GM19025 (cell line): Measurements from ENCODE around the gene ACP7.
"Not testable (repeated sequence)": the region's sequence is repeated elsewhere in the genome, so short reads cannot be mapped to it uniquely, and the experiment has no call there.

Source experiments
- ATAC-seq: cut with Tn5 transposase; IDR thresholded peaks from one replicate; pipeline ENCODE4 v1.9.1; 2021; ENCODE audit warnings: mild to moderate bottlenecking, low read depth, moderate library complexity; ENCODE audit not compliant: unreplicated experiment

Gene ACP7

DNA sequence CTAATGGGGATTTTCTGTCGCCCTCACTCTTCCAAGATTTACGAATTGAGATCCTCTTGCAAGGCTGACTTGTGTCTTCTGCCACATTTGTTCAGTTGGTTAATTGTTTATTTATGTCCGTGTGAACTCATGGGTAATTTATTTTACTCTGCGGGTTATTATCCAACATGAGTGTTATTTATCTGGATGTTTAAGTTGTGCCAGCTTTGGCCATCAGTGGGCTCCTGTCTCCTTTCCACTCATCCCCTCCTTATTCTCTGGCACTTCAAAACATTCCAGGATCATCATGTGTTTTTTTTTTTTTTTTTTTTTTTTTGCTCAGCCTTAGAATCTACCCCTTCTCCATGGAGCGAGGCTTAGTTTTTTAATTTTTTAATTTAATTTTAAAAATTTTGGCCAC lies 19.0 kb downstream of the ACP7 start:
- no peak for ATAC-seq

- no peak for ATAC-seq
Measured at GRCh38 chr19:39104186-39104596, 20.0 kb downstream of the ACP7 start.

- no peak for ATAC-seq
Measured at GRCh38 chr19:39106194-39106593, 22.0 kb downstream of the ACP7 start.

GRCh38 chr19:39109641-39110040 lies 25.5 kb downstream of the ACP7 start:
- ATAC-seq, result no peak

GRCh38 chr19:39110263-39110967 lies 26.2 kb downstream of the ACP7 start:
- no peak for ATAC-seq

DNA sequence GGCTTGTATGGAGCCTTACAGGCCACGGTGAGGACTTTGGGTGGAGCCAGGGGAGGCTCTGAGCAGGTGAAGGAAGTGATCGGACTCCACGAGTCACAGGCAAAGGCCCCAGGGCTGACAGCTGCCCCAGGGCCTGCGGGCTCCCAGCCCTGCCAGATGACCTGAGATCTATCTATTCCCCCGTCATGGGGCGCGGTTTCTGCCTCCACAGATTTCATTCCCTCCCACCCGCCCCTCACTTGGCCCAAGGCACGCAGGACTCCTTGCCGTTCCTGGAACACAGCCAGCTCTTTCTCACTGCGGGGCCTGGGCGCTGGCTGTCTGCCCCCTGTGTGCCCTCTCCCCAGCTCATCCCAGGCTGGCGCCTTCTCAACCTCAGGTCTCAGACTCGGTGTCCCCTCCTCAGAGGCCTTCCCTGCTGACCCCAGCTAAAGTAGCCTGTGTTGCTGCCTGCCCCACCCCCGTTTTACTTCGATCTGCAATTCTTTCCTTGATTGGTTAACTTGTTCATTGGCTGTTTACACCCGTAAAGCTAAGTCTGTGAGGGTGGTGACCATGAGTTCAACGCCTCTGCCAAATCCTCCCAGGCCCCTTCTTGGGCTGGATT lies 27.5 kb downstream of the ACP7 start:
- no peak for ATAC-seq

DNA sequence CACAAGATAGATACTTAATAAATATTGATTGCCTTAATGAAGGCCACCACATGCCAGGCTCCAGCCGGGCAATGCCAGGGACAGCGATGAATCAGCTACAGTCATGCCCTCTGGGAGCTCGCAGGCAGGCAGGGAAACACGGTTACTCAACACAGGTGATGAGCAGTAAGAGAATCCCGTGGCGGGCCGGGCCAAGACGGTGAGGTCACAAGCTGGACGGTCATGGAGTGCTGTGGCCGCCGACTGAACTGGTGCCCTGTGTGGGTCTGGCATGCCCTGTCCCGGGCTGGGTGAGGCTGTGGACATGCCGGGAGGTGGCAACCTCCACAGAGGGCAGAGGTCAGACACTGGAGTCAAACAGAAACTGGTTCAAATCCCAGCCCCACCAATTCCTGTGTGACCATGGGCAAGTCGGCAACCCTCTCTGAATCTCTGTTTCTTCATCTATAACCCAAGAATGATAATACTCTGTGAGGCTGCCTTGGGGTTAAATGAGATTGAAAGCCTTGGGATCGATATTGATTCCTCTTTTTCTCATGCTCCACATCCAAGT lies 28.2 kb downstream of the ACP7 start:
- ATAC-seq, result no peak

- no peak for ATAC-seq
Measured at GRCh38 chr19:39113199-39113598, 29.0 kb downstream of the ACP7 start.

GRCh38 chr19:39115105-39115847 lies 31.1 kb downstream of the ACP7 start:
- ATAC-seq, result no peak

DNA sequence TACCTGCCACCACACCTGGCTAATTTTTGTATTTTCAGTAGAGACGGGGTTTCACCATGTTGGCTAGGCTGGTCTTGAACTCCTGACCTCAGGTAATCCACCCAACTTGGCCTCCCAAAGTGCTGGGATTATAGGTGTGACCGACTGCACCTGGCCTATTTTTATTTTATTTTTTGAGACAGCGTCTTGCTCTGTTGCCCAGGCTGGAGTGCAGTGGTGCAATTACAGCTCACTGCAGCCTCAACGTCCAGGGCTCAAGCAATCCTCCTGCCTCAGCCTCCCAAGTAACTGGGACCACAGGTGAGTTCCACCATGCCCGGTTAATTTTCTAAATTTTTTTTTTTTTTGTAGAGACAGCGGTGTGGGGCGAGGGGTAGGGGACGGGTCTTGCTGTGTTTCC lies 32.9 kb downstream of the ACP7 start:
- not testable (repeated sequence) for ATAC-seq

GRCh38 chr19:39119830-39120229 lies 35.7 kb downstream of the ACP7 start:
- ATAC-seq, result no peak

GRCh38 chr19:39122934-39123731 lies 39.0 kb downstream of the ACP7 start:
- no peak for ATAC-seq

DNA sequence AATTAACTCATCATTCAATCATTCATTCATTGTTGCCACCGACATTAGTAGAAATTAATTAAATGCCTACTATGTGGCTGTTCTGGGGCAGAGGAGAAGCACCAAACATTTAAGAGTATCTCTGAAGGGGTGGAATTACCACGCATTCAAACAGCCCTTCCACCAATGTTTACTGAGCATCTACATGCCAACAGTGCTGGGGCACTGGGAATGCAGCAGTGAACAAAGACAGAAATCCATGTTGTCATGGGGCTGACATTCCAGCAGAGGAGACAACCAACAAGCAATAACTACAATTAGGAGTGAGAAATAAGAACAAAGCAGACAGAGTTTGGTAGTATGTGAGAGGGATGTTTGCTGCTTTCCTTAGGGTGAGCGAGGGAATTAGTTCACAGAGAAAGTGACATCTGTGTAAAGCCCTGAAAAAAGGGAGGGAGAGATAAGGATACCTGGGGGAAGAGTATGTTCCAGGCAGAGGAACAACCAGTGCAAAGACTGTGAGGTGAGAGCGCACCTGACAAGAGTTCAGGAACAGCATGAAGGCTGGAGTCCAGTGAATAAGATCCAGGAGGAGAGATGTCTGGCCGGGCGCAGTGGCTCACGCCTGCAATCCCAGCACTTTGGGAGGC lies 40.1 kb downstream of the ACP7 start:
- ATAC-seq, result no peak

- no peak for ATAC-seq
Measured at GRCh38 chr19:39125199-39125553, 41.0 kb downstream of the ACP7 start.

GRCh38 chr19:39125554-39126311 lies 41.6 kb downstream of the ACP7 start, which contains the start of gene PAK4:
Gene PAK4 (plus strand): TSS chr19:39125786. CDS start chr19:39169554, 43,768 bp downstream.
- peak; percentile 95 for ATAC-seq

DNA sequence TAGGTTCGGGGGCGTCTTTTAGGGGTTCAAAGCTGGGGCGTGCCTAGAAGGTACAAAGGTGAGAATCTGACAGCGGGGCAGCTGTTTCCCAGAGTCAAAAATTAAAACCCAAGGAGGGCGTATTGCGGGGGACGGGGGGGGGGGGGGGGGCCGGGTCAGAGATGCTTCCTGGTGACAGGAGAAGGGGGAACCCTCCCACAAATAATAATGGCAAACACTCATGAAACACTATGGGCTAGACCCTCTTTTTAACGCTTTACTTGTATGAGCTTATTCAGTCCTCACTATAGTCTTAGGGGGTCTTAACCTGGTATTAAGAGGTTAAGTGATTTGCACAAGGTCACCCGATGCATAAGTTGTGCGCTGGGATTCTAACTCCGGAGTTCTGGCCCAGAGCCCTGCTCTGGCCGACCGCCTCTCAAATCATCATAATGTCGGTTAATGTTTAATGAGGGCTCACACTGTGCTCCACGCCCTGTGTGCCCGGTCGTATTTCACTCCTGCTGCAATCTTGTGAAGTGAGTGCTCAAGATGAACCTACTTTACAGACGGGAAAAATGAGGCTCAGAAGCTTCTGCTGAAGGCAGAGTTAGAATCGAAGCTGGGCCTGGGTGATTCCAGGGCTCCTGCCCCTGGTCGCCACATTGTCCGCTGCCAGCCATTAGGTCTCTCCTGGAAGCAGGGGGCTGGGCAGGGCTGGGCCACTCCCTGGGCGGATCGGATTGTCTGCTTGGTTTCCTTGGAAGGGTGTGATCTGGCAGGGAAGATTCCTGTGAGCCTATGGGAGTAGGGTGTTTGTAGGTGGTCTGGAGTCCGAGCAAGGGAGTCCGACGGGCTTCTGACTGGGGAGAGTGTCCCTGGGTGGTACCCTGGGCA lies 42.4 kb downstream of the ACP7 start:
- no peak for ATAC-seq

DNA sequence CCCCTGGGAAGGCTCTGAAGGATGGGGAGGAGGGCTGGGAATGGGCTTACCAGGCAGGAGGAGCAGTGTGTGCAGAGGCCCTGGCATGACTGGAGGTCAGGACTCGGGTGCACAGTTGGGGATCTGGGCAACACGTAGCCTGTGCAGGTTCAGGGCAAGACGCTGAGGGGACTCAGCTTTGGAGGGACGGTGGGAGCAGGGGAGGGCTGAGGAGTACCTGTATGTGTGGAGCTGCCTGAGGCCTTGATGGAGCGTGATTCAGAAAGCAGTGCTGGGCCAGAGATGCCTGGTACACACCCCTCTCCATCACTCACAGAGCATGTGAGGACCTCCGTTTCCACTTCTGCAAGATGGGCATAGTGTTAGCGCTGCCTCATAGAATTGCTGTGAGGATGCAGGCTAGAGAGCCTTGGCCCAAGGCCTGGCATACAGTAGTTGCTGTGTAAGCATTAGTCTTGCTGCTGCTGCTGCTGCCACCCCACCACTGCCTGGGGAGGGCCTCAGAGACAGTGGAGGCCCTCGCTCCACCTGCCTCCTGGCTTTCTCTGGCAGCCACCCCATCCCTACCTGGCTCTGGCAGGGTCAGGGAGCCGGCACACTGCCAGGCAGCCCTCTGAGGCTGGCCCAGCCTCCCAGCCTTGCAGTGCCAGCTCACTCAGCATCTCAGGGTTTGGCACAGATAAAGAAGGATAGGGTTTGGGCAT lies 43.8 kb downstream of the ACP7 start:
- no peak for ATAC-seq
